SK-N-SH (cell line): ENCODE results near the gene PTCD2. TPM values are rescaled to one million over a fixed set of nuclear protein-coding genes. Genes with fewer than 3 reads are reported as not detected.

Source experiments
- CTCF ChIA-PET: fragments of 300-600, 350-600 bp; formaldehyde crosslinking; extraction: SDS; loops from one replicate; lab custom pipeline; 2021; lab: Yijun Ruan, JAX
- POLR2A ChIA-PET: fragments of 350-600 bp; sonication (Branson Sonifier 250); formaldehyde crosslinking; extraction: SDS; loops from one replicate; lab custom pipeline; 2020; ENCODE audit warnings: antibody characterized with exemption, inconsistent platforms; lab: Yijun Ruan, JAX
- DNase-seq: peaks from one replicate; pipeline ENCODE4 v3.0.0; 2012
- H2AFZ ChIP-seq: fragments of 200-600 bp; sonication (generic); 2 replicates; pipeline ENCODE4 v1.8.1; 2016; ENCODE audit warnings: antibody characterized with exemption, mild to moderate bottlenecking, low read depth
- H3F3A ChIP-seq: fragments of 200-600 bp; sonication (generic); replicated peaks from 2 replicates; pipeline ENCODE3; 2016; ENCODE audit warnings: antibody characterized with exemption, mild to moderate bottlenecking; ENCODE audit not compliant: insufficient read depth
- H3K27ac ChIP-seq, 2 experiments: fragments of 200-500 bp in 1 of 2; fragments of 200-600 bp in 1 of 2; sonication (Bioruptor generic) in 1 of 2; sonication (generic), shearing (Covaris generic) in 1 of 2; 2 replicates each; pipeline versions ENCODE4 v1.5.1 to v1.6.1; 2014 to 2016; ENCODE audit warnings: low read depth in 2 of 2, inconsistent platforms in 1 of 2, low read length in 1 of 2, mild to moderate bottlenecking in 1 of 2, mixed read lengths in 1 of 2
- H3K27me3 ChIP-seq: fragments of 200-600 bp; sonication (generic), shearing (Covaris generic); 2 replicates; pipeline ENCODE4 v1.6.1; 2016; ENCODE audit warnings: mixed run types; ENCODE audit not compliant: insufficient read depth
- H3K36me3 ChIP-seq, 2 experiments: fragments of 200-500 bp in 1 of 2; fragments of 200-600 bp in 1 of 2; sonication (Bioruptor generic) in 1 of 2; sonication (generic) in 1 of 2; replicated peaks in 1 of 2; 2 replicates each; pipeline versions ENCODE3 to v1.5.1; 2014 to 2016; ENCODE audit warnings: low read length in 1 of 2, mild to moderate bottlenecking in 1 of 2; ENCODE audit not compliant: insufficient read depth in 2 of 2, control insufficient read depth in 1 of 2
- H3K4me1 ChIP-seq, 2 experiments: fragments of 200-500 bp in 1 of 2; fragments of 200-600 bp in 1 of 2; sonication (Bioruptor generic) in 1 of 2; sonication (generic), shearing (Covaris generic) in 1 of 2; 2 replicates each; pipeline versions ENCODE4 v1.5.1 to v1.6.1; 2014 to 2016; ENCODE audit warnings: low read depth in 1 of 2, low read length in 1 of 2, mixed run types in 1 of 2; ENCODE audit not compliant: insufficient read depth in 2 of 2, control insufficient read depth in 1 of 2
- H3K4me2 ChIP-seq: fragments of 200-600 bp; sonication (generic), shearing (Covaris generic); 2 replicates; pipeline ENCODE4 v1.6.1; 2017; ENCODE audit warnings: mixed run types
- H3K4me3 ChIP-seq, 2 experiments: fragments of 200-500 bp in 1 of 2; fragments of 200-600 bp in 1 of 2; sonication (Bioruptor generic) in 1 of 2; sonication (generic), shearing (Covaris generic) in 1 of 2; 2 replicates each; pipeline versions ENCODE4 v1.5.1 to v1.8.1; 2014 to 2016; ENCODE audit warnings: low read depth in 2 of 2, inconsistent platforms in 1 of 2, low read length in 1 of 2, mild to moderate bottlenecking in 1 of 2, mixed read lengths in 1 of 2, moderate library complexity in 1 of 2
- H3K79me2 ChIP-seq: fragments of 200-600 bp; sonication (generic); 2 replicates; pipeline ENCODE4 v1.8.1; 2017; ENCODE audit warnings: mild to moderate bottlenecking; ENCODE audit not compliant: insufficient read depth
- H3K9ac ChIP-seq: fragments of 200-600 bp; sonication (generic); 2 replicates; pipeline ENCODE4 v1.6.1; 2017; ENCODE audit warnings: mixed run types
- H3K9me2 ChIP-seq: fragments of 200-600 bp; sonication (generic); 2 replicates; pipeline ENCODE4 v1.6.1; 2017; ENCODE audit warnings: mixed run types
- H3K9me3 ChIP-seq: fragments of 200-600 bp; sonication (generic); 2 replicates; pipeline ENCODE4 v1.6.1; 2017; ENCODE audit warnings: mixed run types, mild to moderate bottlenecking, moderate library complexity
- H4K20me1 ChIP-seq: fragments of 200-600 bp; sonication (generic); 2 replicates; pipeline ENCODE4 v1.6.1; 2017; ENCODE audit warnings: mild to moderate bottlenecking, mixed run types; ENCODE audit not compliant: insufficient read depth
- FOSL2 ChIP-seq: IDR thresholded peaks from 2 replicates; pipeline ENCODE4 v1.4.0; 2012; ENCODE audit warnings: low read depth, mild to moderate bottlenecking, moderate library complexity, borderline replicate concordance
- FOXJ3 ChIP-seq: sonication (generic); formaldehyde crosslinking; IDR thresholded peaks from 2 replicates; pipeline ENCODE4 v1.5.1; 2020; ENCODE audit warnings: mild to moderate bottlenecking, missing genetic modification reagents
- GABPA ChIP-seq: IDR thresholded peaks from 2 replicates; pipeline ENCODE4 v1.4.0; 2012; ENCODE audit warnings: low read depth, mild to moderate bottlenecking
- GATA2 ChIP-seq: sonication (generic); formaldehyde crosslinking; IDR thresholded peaks from 2 replicates; pipeline ENCODE4 v1.5.0; 2020; ENCODE audit warnings: mild to moderate bottlenecking, missing genetic modification reagents
- JUND ChIP-seq: IDR thresholded peaks from 2 replicates; pipeline ENCODE4 v1.4.0; 2012
- MEF2A ChIP-seq: IDR thresholded peaks from 2 replicates; pipeline ENCODE4 v1.4.0; 2012; ENCODE audit warnings: low read depth, borderline replicate concordance
- NFIC ChIP-seq: IDR thresholded peaks from 2 replicates; pipeline ENCODE4 v1.4.0; 2012; ENCODE audit warnings: borderline replicate concordance
- NRF1 ChIP-seq: IDR thresholded peaks from 2 replicates; pipeline ENCODE4 v1.6.1; 2012; ENCODE audit warnings: low read depth, mild to moderate bottlenecking, low read length
- POLR2AphosphoS5 ChIP-seq: IDR thresholded peaks from 2 replicates; pipeline ENCODE4 v1.6.1; 2012; ENCODE audit warnings: low read depth, low read length
- RAD21 ChIP-seq: IDR thresholded peaks from 2 replicates; pipeline ENCODE4 v1.6.1; 2012; ENCODE audit warnings: mild to moderate bottlenecking, low read length
- SIN3A ChIP-seq: IDR thresholded peaks from 2 replicates; pipeline ENCODE4 v1.6.1; 2012; ENCODE audit warnings: low read depth, mild to moderate bottlenecking, low read length, moderate library complexity, borderline replicate concordance
- TCF12 ChIP-seq: IDR thresholded peaks from 2 replicates; pipeline ENCODE4 v1.4.0; 2012
- TEAD4 ChIP-seq: IDR thresholded peaks from 2 replicates; pipeline ENCODE4 v1.4.0; 2012; ENCODE audit warnings: mild to moderate bottlenecking, borderline replicate concordance; ENCODE audit not compliant: insufficient read depth
- polyA plus RNA-seq, 3 experiments: library from polyadenylated mRNA; depleted of rRNA; stranded (reverse); fragments of >200 nt; gene quantifications; 2 replicates each; pipeline ENCODE4 v1.2.3, GENCODE V29; 2012
- TF ChIP-seq, protein P1 (sequence below): IDR thresholded peaks from 2 replicates; pipeline ENCODE4 v1.4.0; 2012; ENCODE audit warnings: low read depth
- TF ChIP-seq, protein P2 (sequence below): IDR thresholded peaks from 2 replicates; pipeline ENCODE4 v1.4.0; 2012; ENCODE audit warnings: low read depth, borderline replicate concordance
- TF ChIP-seq, protein P3 (sequence below): fragments of 150-350 bp; IDR thresholded peaks from 2 replicates; pipeline ENCODE4 v1.6.1; 2017; ENCODE audit warnings: antibody characterized with exemption, low read length, low read depth, borderline replicate concordance
- TF ChIP-seq, protein P4 (sequence below): fragments of 200-600 bp; sonication (generic); IDR thresholded peaks from 2 replicates; pipeline ENCODE4 v1.6.1; 2017; ENCODE audit warnings: antibody characterized with exemption, mild to moderate bottlenecking, moderate library complexity

PTCD2 gene
- polyA plus RNA-seq, 1 of the 3 experiments (the other 2 are of a cell fraction): 6.7 TPM

DNA sequence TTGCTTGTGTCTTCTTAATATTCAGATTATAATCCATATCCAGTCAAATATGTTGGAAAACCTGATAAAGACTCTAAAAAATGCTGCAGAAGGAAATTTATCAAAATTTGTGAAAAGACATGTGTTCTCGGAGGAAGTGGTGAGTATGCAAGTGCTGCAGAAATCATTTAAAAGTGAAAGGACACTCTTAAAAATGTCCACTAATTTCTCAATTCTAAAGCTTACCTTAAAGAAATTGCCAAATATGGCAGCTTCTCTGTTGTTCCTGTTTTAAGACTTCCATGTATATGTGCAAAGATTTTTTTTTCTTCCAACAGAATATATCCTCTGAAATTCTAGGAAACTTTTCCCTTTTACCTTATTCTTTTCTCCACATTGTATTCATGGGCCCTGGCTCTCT is 32.4 kb downstream of the PTCD2 start (continued):
- TF ChIP-seq, protein P1, sequence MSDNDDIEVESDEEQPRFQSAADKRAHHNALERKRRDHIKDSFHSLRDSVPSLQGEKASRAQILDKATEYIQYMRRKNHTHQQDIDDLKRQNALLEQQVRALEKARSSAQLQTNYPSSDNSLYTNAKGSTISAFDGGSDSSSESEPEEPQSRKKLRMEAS: no peak
- TF ChIP-seq TCF12: no peak
- TF ChIP-seq GABPA: no peak
- TF ChIP-seq, protein P2, sequence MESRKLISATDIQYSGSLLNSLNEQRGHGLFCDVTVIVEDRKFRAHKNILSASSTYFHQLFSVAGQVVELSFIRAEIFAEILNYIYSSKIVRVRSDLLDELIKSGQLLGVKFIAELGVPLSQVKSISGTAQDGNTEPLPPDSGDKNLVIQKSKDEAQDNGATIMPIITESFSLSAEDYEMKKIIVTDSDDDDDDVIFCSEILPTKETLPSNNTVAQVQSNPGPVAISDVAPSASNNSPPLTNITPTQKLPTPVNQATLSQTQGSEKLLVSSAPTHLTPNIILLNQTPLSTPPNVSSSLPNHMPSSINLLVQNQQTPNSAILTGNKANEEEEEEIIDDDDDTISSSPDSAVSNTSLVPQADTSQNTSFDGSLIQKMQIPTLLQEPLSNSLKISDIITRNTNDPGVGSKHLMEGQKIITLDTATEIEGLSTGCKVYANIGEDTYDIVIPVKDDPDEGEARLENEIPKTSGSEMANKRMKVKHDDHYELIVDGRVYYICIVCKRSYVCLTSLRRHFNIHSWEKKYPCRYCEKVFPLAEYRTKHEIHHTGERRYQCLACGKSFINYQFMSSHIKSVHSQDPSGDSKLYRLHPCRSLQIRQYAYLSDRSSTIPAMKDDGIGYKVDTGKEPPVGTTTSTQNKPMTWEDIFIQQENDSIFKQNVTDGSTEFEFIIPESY: no peak
- no peak for TF ChIP-seq TEAD4
- TF ChIP-seq, all 33 proteins: peak for 0

DNA sequence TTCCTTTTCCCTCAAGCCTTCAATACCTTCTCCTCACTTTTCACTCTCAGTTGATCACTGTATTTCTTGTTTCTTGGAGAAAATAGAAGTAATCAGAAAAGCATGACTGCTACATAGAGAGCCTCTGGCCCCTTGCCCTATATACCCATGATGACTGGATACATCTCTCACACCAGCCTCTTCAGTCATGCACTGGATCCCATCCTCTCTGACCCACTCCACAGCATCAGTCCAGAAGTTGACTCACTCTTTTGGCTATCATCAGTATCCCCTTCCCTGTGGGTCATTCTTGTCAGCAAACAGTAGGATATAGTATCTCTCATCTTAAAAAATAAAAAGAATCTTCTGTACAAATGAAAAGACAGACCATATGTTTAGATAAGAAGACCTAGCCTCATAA is 32.9 kb downstream of the PTCD2 start:
- Histone ChIP-seq H3K27ac (peak overlapping the region in 1 of 2 experiments; percentile 70; a peak in 2 of 4 replicates), H3K4me3 (no peak overlapping the region), H3K9me2 (no peaks in the 10 kb centered on the region), H3K36me3 (peaks cover 3 to 5% of the 10 kb centered on the region in 2 experiments), H2AFZ (no peak overlapping the region), H3K9me3 (no peaks in the 10 kb centered on the region), H3K4me1 (peaks cover 0 to 8% of the 10 kb centered on the region in 2 experiments; a peak in 3 of 4 replicates), H3K9ac (no peak overlapping the region), H3F3A (peaks cover 16% of the 10 kb centered on the region), H4K20me1 (no peaks in the 10 kb centered on the region), H3K79me2 (no peaks in the 10 kb centered on the region), H3K4me2 (no peak overlapping the region), H3K27me3 (no peaks in the 10 kb centered on the region)
- CTCF ChIA-PET: interaction anchor here (1.2 kb wide), 1 partner anchor 730 kb away, joined by 3 read pairs; no protein-coding TSS in a partner anchor
- DNase-seq: no peak
- POLR2A ChIA-PET: no interaction called here
- TF ChIP-seq, protein P3, sequence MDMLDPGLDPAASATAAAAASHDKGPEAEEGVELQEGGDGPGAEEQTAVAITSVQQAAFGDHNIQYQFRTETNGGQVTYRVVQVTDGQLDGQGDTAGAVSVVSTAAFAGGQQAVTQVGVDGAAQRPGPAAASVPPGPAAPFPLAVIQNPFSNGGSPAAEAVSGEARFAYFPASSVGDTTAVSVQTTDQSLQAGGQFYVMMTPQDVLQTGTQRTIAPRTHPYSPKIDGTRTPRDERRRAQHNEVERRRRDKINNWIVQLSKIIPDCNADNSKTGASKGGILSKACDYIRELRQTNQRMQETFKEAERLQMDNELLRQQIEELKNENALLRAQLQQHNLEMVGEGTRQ: no peak
- TF ChIP-seq POLR2AphosphoS5 (no peak), GATA2 (CRISPR knock-in tag) (no peak), FOSL2 (peak; percentile 29; the same call in 1 of the 2 replicates), NFIC (peak; percentile 38; the same call in 1 of the 2 replicates), NRF1 (no peak), MEF2A (no peak), SIN3A (no peak), FOXJ3 (CRISPR knock-in tag) (no peak), RAD21 (no peak), JUND (no peak), TCF12 (peak; percentile 23; the same call in 1 of the 2 replicates)
- TF ChIP-seq, protein P1: no peak
- TF ChIP-seq, protein P4, sequence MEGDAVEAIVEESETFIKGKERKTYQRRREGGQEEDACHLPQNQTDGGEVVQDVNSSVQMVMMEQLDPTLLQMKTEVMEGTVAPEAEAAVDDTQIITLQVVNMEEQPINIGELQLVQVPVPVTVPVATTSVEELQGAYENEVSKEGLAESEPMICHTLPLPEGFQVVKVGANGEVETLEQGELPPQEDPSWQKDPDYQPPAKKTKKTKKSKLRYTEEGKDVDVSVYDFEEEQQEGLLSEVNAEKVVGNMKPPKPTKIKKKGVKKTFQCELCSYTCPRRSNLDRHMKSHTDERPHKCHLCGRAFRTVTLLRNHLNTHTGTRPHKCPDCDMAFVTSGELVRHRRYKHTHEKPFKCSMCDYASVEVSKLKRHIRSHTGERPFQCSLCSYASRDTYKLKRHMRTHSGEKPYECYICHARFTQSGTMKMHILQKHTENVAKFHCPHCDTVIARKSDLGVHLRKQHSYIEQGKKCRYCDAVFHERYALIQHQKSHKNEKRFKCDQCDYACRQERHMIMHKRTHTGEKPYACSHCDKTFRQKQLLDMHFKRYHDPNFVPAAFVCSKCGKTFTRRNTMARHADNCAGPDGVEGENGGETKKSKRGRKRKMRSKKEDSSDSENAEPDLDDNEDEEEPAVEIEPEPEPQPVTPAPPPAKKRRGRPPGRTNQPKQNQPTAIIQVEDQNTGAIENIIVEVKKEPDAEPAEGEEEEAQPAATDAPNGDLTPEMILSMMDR: no peak
